Measurements from ENCODE around the gene PAK2. TPM values are rescaled to one million over a fixed set of nuclear protein-coding genes. Genes with fewer than 3 reads are reported as not detected.
A peak's percentile ranks its signal among the peaks of the same experiment; 100 is the strongest.
"Not testable (repeated sequence)": the region's sequence is repeated elsewhere in the genome, so short reads cannot be mapped to it uniquely, and the experiment has no call there.

The PAK2 gene
- total and polyA plus RNA-seq, 9 of the 15 experiments (the other 6 are each of a cell fraction or from before 2014, with no cell fraction given) = 13.2 to 72.4 (median 35.7) TPM

DNA sequence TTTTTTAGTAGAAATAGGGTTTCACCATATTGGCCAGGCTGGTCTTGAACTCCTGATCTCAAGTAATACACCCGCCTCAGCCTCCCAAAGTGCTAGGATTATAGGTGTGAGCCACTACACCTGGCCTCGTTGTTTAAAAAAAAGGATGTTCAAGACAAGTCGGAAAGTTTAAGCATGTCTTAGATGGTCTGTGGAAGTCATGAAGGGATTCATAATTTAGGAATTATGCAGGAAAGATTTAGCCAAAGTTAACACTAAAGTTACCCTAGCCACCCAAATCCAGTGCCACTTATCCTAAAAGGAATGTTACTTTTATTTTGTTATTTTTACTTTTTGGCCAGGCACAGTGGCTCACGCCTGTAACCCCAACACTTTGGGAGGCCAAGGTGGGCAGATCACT lies 108.7 kb downstream of the PAK2 start:
- H2AFZ ChIP-seq (ENCODE audit: low read depth, low read length); H3K4me2 ChIP-seq (ENCODE audit: insufficient read depth, low read length); DNase-seq (ENCODE audit: extremely low read depth in 1 of 4, low spot score in 3 of 4); H4K20me1 ChIP-seq (replicated peaks; ENCODE audit: control insufficient read depth, insufficient read depth, low read length); H3K27me3 ChIP-seq (ENCODE audit: control insufficient read depth in 2 of 2, insufficient read depth in 2 of 2, low read length in 2 of 2); in situ Hi-C loops (cut with MboI); ATAC-seq; H3K36me3 ChIP-seq (ENCODE audit: control insufficient read depth, insufficient read depth, low read length); H3K9me1 ChIP-seq (ENCODE audit: control insufficient read depth, insufficient read depth, low read length); H3K27ac ChIP-seq (ENCODE audit: extremely low read depth, low read depth, low read length); BruUV-seq (replicated peaks); intact Hi-C loops (cut with micrococcal nuclease); H3K9ac ChIP-seq (ENCODE audit: insufficient read depth in 1 of 2, low read depth in 2 of 2, low read length in 2 of 2); CTCF ChIA-PET (ENCODE audit: low intra/inter-chr PET ratio); POLR2A ChIA-PET; H3K9me3 ChIP-seq (replicated peaks; ENCODE audit: control insufficient read depth, insufficient read depth, low read depth, low read length); H3K4me3 ChIP-seq; FAIRE-seq; H3K79me2 ChIP-seq (ENCODE audit: control insufficient read depth, insufficient read depth, low read length): not testable (repeated sequence)
- 83% methylated on average over 4 of the region's 4 CpGs for WGBS (ENCODE audit: insufficient coverage, low coverage, missing lambda C conversion rate)
- peaks cover 10 to 21% of the 10 kb centered on the region in 2 experiments for H3K4me1 ChIP-seq (replicated peaks in 1 of 2; ENCODE audit: control insufficient read depth in 2 of 2, insufficient read depth in 2 of 2, low read length in 2 of 2)
- peak; percentile 55 for TF ChIP-seq ZFP36 (IDR thresholded peaks at IDR 0.05; ENCODE audit: low read depth, low read length, partially characterized antibody)

- Histone ChIP-seq H3K27ac (ENCODE audit: extremely low read depth, low read depth, low read length) (peak overlapping the region; percentile 59; the same call in 2 of the 3 replicates), H3K36me3 (ENCODE audit: control insufficient read depth, insufficient read depth, low read length) (no peaks in the 10 kb centered on the region), H2AFZ (ENCODE audit: low read depth, low read length) (peak overlapping the region; percentile 93), H3K9ac (ENCODE audit: insufficient read depth in 1 of 2, low read depth in 2 of 2, low read length in 2 of 2) (peak overlapping the region; percentile 46 to 72; a peak in 3 of 4 replicates), H3K4me3 (no peak overlapping the region), H3K9me1 (ENCODE audit: control insufficient read depth, insufficient read depth, low read length) (no peaks in the 10 kb centered on the region), H4K20me1 (replicated peaks; ENCODE audit: control insufficient read depth, insufficient read depth, low read length) (no peaks in the 10 kb centered on the region), H3K4me1 (replicated peaks in 1 of 2; ENCODE audit: control insufficient read depth in 2 of 2, insufficient read depth in 2 of 2, low read length in 2 of 2) (peaks cover 7 to 13% of the 10 kb centered on the region in 2 experiments; a peak in 3 of 5 replicates), H3K79me2 (ENCODE audit: control insufficient read depth, insufficient read depth, low read length) (no peaks in the 10 kb centered on the region), H3K4me2 (ENCODE audit: insufficient read depth, low read length) (peak overlapping the region; percentile 45; the same call in 1 of the 2 replicates), H3K9me3 (replicated peaks; ENCODE audit: control insufficient read depth, insufficient read depth, low read depth, low read length) (no peaks in the 10 kb centered on the region), H3K27me3 (ENCODE audit: control insufficient read depth in 2 of 2, insufficient read depth in 2 of 2, low read length in 2 of 2) (no peaks in the 10 kb centered on the region)
- no peak for FAIRE-seq
- peak in 2 of 4 experiments; percentile 17 to 45 for DNase-seq (ENCODE audit: extremely low read depth in 1 of 4, low spot score in 3 of 4)
- WGBS (ENCODE audit: insufficient coverage, low coverage, missing lambda C conversion rate) = 40% methylated on average over 11 of the region's 11 CpGs
- POLR2A ChIA-PET = interaction anchor here (1.6 kb wide), 1 partner anchor 19 kb away, joined by 5 read pairs; the partner anchor contains the start of gene SENP5
- in situ Hi-C loops (cut with MboI) (no loop called here), intact Hi-C loops (cut with micrococcal nuclease) (no loop called here)
- CTCF ChIA-PET (ENCODE audit: low intra/inter-chr PET ratio) = no interaction called here
- TSS peak; percentile 69 for BruUV-seq (replicated peaks)
- peak; percentile 61 for ATAC-seq
- TF ChIP-seq L3MBTL2 (IDR thresholded peaks at IDR 0.05) (0 out of 2 replicates have a peak, but pooled peaks have one; percentile 43), CREB3L1 (IDR thresholded peaks at IDR 0.05; ENCODE audit: borderline replicate concordance, low read depth) (peak; percentile 53; the same call in 1 of the 2 replicates), EP400 (IDR thresholded peaks at IDR 0.05) (peak; percentile 64)
- TF ChIP-seq, protein P1, sequence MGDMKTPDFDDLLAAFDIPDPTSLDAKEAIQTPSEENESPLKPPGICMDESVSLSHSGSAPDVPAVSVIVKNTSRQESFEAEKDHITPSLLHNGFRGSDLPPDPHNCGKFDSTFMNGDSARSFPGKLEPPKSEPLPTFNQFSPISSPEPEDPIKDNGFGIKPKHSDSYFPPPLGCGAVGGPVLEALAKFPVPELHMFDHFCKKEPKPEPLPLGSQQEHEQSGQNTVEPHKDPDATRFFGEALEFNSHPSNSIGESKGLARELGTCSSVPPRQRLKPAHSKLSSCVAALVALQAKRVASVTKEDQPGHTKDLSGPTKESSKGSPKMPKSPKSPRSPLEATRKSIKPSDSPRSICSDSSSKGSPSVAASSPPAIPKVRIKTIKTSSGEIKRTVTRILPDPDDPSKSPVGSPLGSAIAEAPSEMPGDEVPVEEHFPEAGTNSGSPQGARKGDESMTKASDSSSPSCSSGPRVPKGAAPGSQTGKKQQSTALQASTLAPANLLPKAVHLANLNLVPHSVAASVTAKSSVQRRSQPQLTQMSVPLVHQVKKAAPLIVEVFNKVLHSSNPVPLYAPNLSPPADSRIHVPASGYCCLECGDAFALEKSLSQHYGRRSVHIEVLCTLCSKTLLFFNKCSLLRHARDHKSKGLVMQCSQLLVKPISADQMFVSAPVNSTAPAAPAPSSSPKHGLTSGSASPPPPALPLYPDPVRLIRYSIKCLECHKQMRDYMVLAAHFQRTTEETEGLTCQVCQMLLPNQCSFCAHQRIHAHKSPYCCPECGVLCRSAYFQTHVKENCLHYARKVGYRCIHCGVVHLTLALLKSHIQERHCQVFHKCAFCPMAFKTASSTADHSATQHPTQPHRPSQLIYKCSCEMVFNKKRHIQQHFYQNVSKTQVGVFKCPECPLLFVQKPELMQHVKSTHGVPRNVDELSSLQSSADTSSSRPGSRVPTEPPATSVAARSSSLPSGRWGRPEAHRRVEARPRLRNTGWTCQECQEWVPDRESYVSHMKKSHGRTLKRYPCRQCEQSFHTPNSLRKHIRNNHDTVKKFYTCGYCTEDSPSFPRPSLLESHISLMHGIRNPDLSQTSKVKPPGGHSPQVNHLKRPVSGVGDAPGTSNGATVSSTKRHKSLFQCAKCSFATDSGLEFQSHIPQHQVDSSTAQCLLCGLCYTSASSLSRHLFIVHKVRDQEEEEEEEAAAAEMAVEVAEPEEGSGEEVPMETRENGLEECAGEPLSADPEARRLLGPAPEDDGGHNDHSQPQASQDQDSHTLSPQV (IDR thresholded peaks at IDR 0.05) = peak; percentile 76
- TF ChIP-seq, protein P2, sequence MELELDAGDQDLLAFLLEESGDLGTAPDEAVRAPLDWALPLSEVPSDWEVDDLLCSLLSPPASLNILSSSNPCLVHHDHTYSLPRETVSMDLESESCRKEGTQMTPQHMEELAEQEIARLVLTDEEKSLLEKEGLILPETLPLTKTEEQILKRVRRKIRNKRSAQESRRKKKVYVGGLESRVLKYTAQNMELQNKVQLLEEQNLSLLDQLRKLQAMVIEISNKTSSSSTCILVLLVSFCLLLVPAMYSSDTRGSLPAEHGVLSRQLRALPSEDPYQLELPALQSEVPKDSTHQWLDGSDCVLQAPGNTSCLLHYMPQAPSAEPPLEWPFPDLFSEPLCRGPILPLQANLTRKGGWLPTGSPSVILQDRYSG (tag; conservative IDR thresholded peaks at IDR 0.05; ENCODE audit: low read depth) = 0 out of 2 replicates have a peak, but pooled peaks have one; percentile 42
These were observed 109.6 kb downstream of the PAK2 start for GRCh38 chr3:196849180-196849741.
